Measurements from ENCODE around the gene ARHGAP18.
A peak's percentile ranks its signal among the peaks of the same experiment; 100 is the strongest.

ARHGAP18 gene

GRCh38 chr6:129748901-129749748 is 39.1 kb upstream of the ARHGAP18 start:
- H3K4me3 ChIP-seq (ENCODE audit: low read depth, low read length): no peak overlapping the region; the same call in 1 of the 2 replicates
- DNase-seq (ENCODE audit: low read depth): no peak

GRCh38 chr6:129748212-129748900 is 38.4 kb upstream of the ARHGAP18 start:
- no peak overlapping the region for H3K4me3 ChIP-seq (ENCODE audit: low read depth, low read length)
- peak; percentile 37 for TF ChIP-seq CTCF (IDR thresholded peaks at IDR 0.05; ENCODE audit: low read depth, low read length, missing control alignments)
- DNase-seq (ENCODE audit: low read depth): peak; percentile 89

More at GRCh38 chr6:129748901-129749748, 39.1 kb upstream of the ARHGAP18 start:
- TF ChIP-seq CTCF (IDR thresholded peaks at IDR 0.05; ENCODE audit: low read depth, low read length, missing control alignments): no peak

GRCh38 chr6:129747588-129748112 is 37.7 kb upstream of the ARHGAP18 start:
- TF ChIP-seq CTCF (IDR thresholded peaks at IDR 0.05; ENCODE audit: low read depth, low read length, missing control alignments): no peak
- no peak overlapping the region for H3K4me3 ChIP-seq (ENCODE audit: low read depth, low read length)
- DNase-seq (ENCODE audit: low read depth): no peak

- H3K4me3 ChIP-seq (ENCODE audit: low read depth, low read length): no peak overlapping the region
- no peak for TF ChIP-seq CTCF (IDR thresholded peaks at IDR 0.05; ENCODE audit: low read depth, low read length, missing control alignments)
- no peak for DNase-seq (ENCODE audit: low read depth)
Observed at GRCh38 chr6:129744880-129745237, 34.9 kb upstream of the ARHGAP18 start.

- DNase-seq (ENCODE audit: low read depth): no peak
- no peak for TF ChIP-seq CTCF (IDR thresholded peaks at IDR 0.05; ENCODE audit: low read depth, low read length, missing control alignments)
Observed at GRCh38 chr6:129744201-129744879, 34.4 kb upstream of the ARHGAP18 start.

GRCh38 chr6:129740013-129740412 is 30.0 kb upstream of the ARHGAP18 start:
- TF ChIP-seq CTCF (IDR thresholded peaks at IDR 0.05; ENCODE audit: low read depth, low read length, missing control alignments): no peak
- H3K4me3 ChIP-seq (ENCODE audit: low read depth, low read length): no peak overlapping the region
- DNase-seq (ENCODE audit: low read depth): no peak

More at GRCh38 chr6:129744201-129744879, 34.4 kb upstream of the ARHGAP18 start:
- no peak overlapping the region for H3K4me3 ChIP-seq (ENCODE audit: low read depth, low read length)
